Left lung (tissue), 10 donors: ENCODE measurements around the gene TMEM256. TPM values are rescaled to one million over a fixed set of nuclear protein-coding genes. Genes with fewer than 3 reads are reported as not detected.
A peak's percentile ranks its signal among the peaks of the same experiment; 100 is the strongest.

Experiments used
- ATAC-seq: fragments of 200-7000 bp; cut with Tn5 transposase; one replicate; pipeline ENCODE4 v1.9.1; 2020; ENCODE audit warnings: moderate library complexity
- DNase-seq, 4 donors: peaks; one replicate each; pipeline ENCODE4 v3.0.0-alpha.2; 2013 to 2020
- H3K27ac ChIP-seq, 2 donors: fragments of 200-600 bp; sonication (generic) in 1 of 2; one replicate each; pipeline versions ENCODE4 v1.5.0 to v1.8.0; 2020 to 2021
- H3K27me3 ChIP-seq, 2 donors: fragments of 200-600 bp; sonication (generic) in 1 of 2; one replicate each; pipeline versions ENCODE4 v1.5.0 to v1.8.0; 2020 to 2021
- H3K36me3 ChIP-seq, 2 donors: fragments of 200-600 bp; sonication (generic) in 1 of 2; one replicate each; pipeline versions ENCODE4 v1.5.0 to v1.8.0; 2020 to 2021
- H3K4me1 ChIP-seq, 2 donors: fragments of 200-600 bp; one replicate each; pipeline ENCODE4 v1.8.0; 2021
- H3K4me3 ChIP-seq, 2 donors: fragments of 200-600 bp; sonication (generic) in 1 of 2; one replicate each; pipeline versions ENCODE4 v1.5.0 to v1.8.0; 2020 to 2021; ENCODE audit warnings: mild to moderate bottlenecking in 1 of 2
- H3K9me3 ChIP-seq, 2 donors: fragments of 200-600 bp; sonication (generic) in 1 of 2; one replicate each; pipeline versions ENCODE4 v1.5.0 to v1.8.0; 2020 to 2021
- intact Hi-C, 2 donors: fragments of 100-400 bp; cut with DNase I; formaldehyde crosslinking; loops; one replicate each; pipeline versions ENCODE4 v1.11.2 to v1.14.2; 2022
- polyA plus RNA-seq, 6 donors: library from polyadenylated mRNA; unstranded; fragments of 120-200 nt; gene quantifications; one replicate each; pipeline ENCODE4 v1.2.1, GENCODE V29; 2013; ENCODE audit not compliant: insufficient read length in 6 of 6
- total RNA-seq, 2 donors: library from RNA; stranded (reverse); fragmentation: NEBNext Ultra II Directional; extraction: Animal tissue kit (Norgen Biotek cat#: 25700); gene quantifications; one replicate each; pipeline ENCODE4 v1.2.1, GENCODE V29; 2021
- TF ChIP-seq, protein P1 (sequence below), 2 donors: fragments of 200-600 bp; sonication (generic) in 1 of 2; IDR thresholded peaks; one replicate each; pipeline versions ENCODE4 v1.5.0 to v1.8.0; 2021; ENCODE audit warnings: antibody characterized with exemption in 2 of 2
- donor health status: DM: no; HTN: yes; CAD: no.
- donor health status: DM: no; HTN: no; CAD: no.

The TMEM256 gene
- total and polyA plus RNA-seq, 8 donors = 50.7 to 75.7 (median 71.5) TPM

DNA sequence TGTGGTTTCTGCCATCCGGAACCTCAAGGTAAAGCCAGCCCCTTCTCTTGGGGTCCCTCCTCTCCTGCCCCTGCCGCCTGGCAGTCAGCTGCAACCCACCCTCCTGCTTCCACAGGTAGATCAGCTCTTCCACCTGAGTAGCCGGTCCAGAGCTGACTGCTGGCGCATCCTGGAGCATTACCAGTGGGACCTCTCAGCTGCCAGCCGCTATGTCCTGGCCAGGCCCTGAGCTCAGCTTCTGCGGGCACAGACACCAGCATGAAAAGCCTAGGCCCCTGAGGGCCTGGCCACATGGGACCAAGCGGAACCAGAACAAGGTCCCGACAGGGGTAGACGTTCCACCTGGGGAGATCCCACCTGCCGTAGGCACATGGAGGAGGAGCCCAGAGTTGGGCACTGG, 15.0 kb downstream of the TMEM256 start:
- Histone ChIP-seq H3K27me3 (peaks cover 0 to 11% of the 10 kb centered on the region in 2 donors), H3K4me3 (no peak overlapping the region), H3K4me1 (peaks cover 0 to 22% of the 10 kb centered on the region in 2 donors), H3K9me3 (no peaks in the 10 kb centered on the region), H3K36me3 (peaks cover 0 to 53% of the 10 kb centered on the region in 2 donors), H3K27ac (no peak overlapping the region)
- intact Hi-C loops = no loop called here
- no peak for ATAC-seq
- TF ChIP-seq, protein P1, sequence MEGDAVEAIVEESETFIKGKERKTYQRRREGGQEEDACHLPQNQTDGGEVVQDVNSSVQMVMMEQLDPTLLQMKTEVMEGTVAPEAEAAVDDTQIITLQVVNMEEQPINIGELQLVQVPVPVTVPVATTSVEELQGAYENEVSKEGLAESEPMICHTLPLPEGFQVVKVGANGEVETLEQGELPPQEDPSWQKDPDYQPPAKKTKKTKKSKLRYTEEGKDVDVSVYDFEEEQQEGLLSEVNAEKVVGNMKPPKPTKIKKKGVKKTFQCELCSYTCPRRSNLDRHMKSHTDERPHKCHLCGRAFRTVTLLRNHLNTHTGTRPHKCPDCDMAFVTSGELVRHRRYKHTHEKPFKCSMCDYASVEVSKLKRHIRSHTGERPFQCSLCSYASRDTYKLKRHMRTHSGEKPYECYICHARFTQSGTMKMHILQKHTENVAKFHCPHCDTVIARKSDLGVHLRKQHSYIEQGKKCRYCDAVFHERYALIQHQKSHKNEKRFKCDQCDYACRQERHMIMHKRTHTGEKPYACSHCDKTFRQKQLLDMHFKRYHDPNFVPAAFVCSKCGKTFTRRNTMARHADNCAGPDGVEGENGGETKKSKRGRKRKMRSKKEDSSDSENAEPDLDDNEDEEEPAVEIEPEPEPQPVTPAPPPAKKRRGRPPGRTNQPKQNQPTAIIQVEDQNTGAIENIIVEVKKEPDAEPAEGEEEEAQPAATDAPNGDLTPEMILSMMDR (IDR thresholded peaks at IDR 0.05) = no peak
- peak in 1 of 4 donors; percentile 59 for DNase-seq

DNA sequence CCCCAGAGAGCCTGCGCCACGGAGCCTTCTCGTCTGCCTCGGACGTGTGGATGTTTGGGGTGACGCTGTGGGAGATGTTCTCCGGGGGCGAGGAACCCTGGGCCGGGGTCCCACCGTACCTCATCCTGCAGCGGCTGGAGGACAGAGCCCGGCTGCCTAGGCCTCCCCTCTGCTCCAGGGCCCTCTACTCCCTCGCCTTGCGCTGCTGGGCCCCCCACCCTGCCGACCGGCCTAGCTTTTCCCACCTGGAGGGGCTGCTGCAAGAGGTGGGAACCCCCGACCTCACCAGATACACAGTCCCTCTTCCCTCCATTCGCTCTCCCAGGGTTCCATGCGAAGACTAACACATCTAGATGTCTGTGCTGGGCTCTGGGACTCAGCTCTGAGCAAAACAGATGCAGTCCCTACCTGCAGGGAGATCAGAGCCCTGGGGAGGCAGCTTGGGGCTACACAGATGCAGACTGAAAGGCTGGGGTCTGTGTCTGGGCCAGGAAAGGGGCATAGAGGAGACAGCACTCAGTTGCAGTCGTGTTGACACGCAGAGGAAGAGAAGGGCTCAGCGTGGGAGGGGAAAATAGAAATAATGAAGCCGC, 19.3 kb downstream of the TMEM256 start:
- H3K27me3 ChIP-seq = peaks cover 3 to 54% of the 10 kb centered on the region in 2 donors
- intact Hi-C loops = no loop called here
- DNase-seq = no peak

DNA sequence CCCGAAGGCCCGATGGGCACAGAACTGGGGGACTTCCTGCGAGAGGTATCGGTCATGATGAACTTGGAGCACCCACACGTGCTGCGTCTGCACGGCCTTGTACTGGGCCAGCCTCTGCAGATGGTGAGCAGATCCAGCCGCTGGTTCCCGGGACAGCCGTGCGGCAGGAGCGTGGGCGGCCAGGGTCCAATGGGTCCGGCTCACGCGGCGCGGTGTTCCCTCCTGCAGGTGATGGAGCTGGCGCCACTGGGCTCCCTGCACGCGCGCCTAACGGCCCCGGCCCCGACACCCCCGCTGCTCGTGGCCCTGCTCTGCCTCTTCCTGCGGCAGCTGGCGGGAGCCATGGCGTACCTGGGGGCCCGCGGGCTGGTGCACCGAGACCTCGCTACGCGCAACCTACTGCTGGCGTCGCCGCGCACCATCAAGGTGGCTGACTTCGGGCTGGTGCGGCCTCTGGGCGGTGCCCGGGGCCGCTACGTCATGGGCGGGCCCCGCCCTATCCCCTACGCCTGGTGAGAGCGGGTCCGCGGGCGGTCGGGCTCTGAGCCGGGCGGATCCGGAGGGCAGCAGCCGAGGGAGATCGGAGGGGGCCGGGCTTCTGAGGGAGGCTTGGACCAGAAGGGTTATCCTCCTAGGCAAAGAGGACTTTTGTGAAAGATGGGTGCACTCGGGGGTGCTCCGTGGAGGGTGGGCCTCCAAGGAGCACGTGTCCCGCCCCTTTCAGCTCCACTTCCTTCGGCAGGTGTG, 20.0 kb downstream of the TMEM256 start:
- DNase-seq (peak in 3 of 4 donors; percentile 42 to 86 (median 69)), ATAC-seq (peak; percentile 34)
- Histone ChIP-seq H3K27ac (peak overlapping the region in 1 of 2 donors; percentile 41), H3K4me1 (peaks cover 7 to 36% of the 10 kb centered on the region in 2 donors), H3K4me3 (peak overlapping the region; percentile 22 to 36), H3K9me3 (no peaks in the 10 kb centered on the region), H3K36me3 (peaks cover 0 to 23% of the 10 kb centered on the region in 2 donors), H3K27me3 (peaks cover 3 to 55% of the 10 kb centered on the region in 2 donors)
- intact Hi-C loops = no loop called here
- TF ChIP-seq, protein P1 (IDR thresholded peaks at IDR 0.05) = no peak

More for the DNA sequence above, 19.3 kb downstream of the TMEM256 start:
- Histone ChIP-seq H3K36me3 (peaks cover 0 to 30% of the 10 kb centered on the region in 2 donors), H3K9me3 (no peaks in the 10 kb centered on the region), H3K4me1 (peaks cover 7 to 36% of the 10 kb centered on the region in 2 donors), H3K27ac (peak overlapping the region in 1 of 2 donors; percentile 41), H3K4me3 (peak overlapping the region in 1 of 2 donors; percentile 36)
- no peak for ATAC-seq
- TF ChIP-seq, protein P1 (IDR thresholded peaks at IDR 0.05) = no peak

DNA sequence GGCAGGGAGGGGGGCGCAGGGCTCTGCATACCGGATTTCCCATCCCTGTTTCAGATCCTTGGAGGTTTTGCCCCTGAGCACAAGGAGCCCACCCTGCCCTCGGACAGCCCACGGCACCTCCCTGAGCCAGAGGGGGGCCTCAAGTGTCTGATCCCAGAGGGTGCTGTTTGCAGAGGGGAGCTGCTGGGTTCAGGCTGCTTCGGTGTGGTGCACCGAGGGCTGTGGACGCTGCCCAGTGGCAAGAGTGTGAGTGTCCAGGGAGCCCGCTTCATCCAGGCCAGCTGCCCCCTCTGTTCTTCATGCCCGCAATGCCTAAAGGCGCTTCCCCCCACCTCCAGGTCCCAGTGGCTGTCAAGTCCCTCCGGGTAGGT, 20.5 kb downstream of the TMEM256 start:
- peaks cover 0 to 18% of the 10 kb centered on the region in 2 donors for H3K36me3 ChIP-seq
- no peak overlapping the region for H3K27ac ChIP-seq
- H3K4me1 ChIP-seq = peaks cover 7 to 36% of the 10 kb centered on the region in 2 donors
- H3K27me3 ChIP-seq = peaks cover 3 to 55% of the 10 kb centered on the region in 2 donors
- no peak overlapping the region for H3K4me3 ChIP-seq
- intact Hi-C loops = no loop called here
- no peaks in the 10 kb centered on the region for H3K9me3 ChIP-seq
- ATAC-seq (no peak), DNase-seq (no peak)
- TF ChIP-seq, protein P1 (IDR thresholded peaks at IDR 0.05) = no peak

DNA sequence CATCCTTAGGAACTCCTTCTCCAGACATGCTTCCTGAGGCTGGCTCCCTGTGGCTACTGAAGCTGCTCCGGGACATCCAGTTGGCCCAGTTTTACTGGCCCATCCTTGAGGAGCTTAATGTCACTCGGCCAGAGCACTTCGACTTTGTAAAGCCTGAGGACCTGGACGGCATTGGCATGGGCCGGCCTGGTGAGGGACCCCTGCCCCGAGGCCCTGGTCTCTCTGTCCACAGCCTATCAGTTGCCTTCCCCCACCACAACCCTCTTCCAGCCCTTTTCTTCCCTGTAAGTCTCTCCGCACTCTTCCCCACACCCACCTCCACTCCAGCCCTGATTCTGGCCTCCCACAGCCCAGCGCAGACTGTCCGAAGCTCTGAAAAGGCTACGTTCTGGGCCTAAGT, 21.0 kb downstream of the TMEM256 start:
- DNase-seq = no peak
- H3K4me1 ChIP-seq = peaks cover 7 to 36% of the 10 kb centered on the region in 2 donors
- H3K27ac ChIP-seq = no peak overlapping the region
- intact Hi-C loops = no loop called here
- H3K27me3 ChIP-seq = peaks cover 3 to 55% of the 10 kb centered on the region in 2 donors
- no peak overlapping the region for H3K4me3 ChIP-seq
- TF ChIP-seq, protein P1 (IDR thresholded peaks at IDR 0.05) = no peak
- peaks cover 0 to 13% of the 10 kb centered on the region in 2 donors for H3K36me3 ChIP-seq
- no peak for ATAC-seq
- H3K9me3 ChIP-seq = no peaks in the 10 kb centered on the region
